CD4-positive, alpha-beta T cell treated with Interleukin-12 subunit alpha and Interleukin-12 subunit beta, for 1 hour (primary cell): ENCODE results near the gene PSMB11.

Experiments used
- DNase-seq: peaks from one replicate; pipeline ENCODE4 v3.0.0-alpha.2; 2020

The PSMB11 gene

GRCh38 chr14:23091294-23092225 is 49.5 kb downstream of the PSMB11 start:
- no peak for DNase-seq

DNA sequence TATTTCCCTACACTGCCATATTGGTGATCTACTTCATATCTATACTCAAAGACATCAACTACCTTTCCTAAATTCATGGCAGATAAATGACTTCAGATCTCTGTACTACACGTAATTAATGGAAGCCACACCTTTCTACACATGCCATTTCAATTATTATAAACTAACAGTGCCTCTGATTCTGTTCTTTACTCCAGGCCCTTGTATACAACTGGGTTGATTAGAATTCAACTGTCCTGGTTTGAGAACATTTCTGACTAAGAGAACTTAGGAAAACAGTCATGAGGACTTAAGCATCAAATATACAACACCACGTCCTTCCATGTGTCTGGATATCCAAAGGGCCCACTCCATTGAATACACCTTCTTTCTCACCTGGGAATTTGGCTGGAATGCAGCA is 51.1 kb downstream of the PSMB11 start:
- DNase-seq = no peak

GRCh38 chr14:23093526-23093925 is 51.5 kb downstream of the PSMB11 start:
- DNase-seq = no peak
